WI38 (cell line): ENCODE results near the gene DCTN2.

Source experiments
- H3K4me3 ChIP-seq: 2 replicates; pipeline ENCODE4 v1.5.1; 2011; ENCODE audit warnings: low read depth, mild to moderate bottlenecking, control low read depth, low read length
- TF ChIP-seq, protein P1 (sequence below): IDR thresholded peaks from 2 replicates; pipeline ENCODE4 v1.5.1; 2012; ENCODE audit warnings: low read depth, mild to moderate bottlenecking, control low read depth, low read length

The DCTN2 gene

DNA sequence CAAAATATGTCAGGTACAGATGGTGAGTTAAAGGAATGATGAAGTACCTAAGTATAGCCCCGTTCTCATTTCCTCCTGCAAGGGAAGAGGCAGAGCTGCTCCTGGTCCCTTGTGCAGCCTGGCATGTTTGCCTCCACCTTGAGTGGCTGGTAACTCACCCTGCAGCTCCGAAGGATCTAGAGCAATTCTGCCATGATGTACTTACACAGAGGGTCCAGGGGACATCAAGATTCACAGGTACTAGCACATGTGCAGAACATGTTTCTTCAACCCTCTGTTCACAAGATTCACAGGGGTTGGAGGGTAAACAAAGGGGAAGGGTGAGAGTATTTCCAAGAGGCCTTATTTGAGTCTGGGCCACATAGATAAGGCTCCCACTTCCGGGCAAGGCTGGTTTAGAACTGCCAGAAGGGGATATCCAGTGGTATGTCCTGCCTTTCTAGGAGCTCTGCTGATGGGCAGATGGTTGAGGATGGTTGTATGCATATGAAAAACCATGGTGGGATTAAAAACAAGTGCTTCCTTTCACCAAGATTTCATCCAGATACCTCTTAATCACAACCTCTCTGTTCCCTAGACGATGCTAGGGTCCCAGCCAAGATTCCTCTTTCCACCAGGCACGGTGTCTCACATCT is 7.7 kb downstream of the DCTN2 start:
- TF ChIP-seq, protein P1, sequence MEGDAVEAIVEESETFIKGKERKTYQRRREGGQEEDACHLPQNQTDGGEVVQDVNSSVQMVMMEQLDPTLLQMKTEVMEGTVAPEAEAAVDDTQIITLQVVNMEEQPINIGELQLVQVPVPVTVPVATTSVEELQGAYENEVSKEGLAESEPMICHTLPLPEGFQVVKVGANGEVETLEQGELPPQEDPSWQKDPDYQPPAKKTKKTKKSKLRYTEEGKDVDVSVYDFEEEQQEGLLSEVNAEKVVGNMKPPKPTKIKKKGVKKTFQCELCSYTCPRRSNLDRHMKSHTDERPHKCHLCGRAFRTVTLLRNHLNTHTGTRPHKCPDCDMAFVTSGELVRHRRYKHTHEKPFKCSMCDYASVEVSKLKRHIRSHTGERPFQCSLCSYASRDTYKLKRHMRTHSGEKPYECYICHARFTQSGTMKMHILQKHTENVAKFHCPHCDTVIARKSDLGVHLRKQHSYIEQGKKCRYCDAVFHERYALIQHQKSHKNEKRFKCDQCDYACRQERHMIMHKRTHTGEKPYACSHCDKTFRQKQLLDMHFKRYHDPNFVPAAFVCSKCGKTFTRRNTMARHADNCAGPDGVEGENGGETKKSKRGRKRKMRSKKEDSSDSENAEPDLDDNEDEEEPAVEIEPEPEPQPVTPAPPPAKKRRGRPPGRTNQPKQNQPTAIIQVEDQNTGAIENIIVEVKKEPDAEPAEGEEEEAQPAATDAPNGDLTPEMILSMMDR: no peak
- no peak overlapping the region for H3K4me3 ChIP-seq

DNA sequence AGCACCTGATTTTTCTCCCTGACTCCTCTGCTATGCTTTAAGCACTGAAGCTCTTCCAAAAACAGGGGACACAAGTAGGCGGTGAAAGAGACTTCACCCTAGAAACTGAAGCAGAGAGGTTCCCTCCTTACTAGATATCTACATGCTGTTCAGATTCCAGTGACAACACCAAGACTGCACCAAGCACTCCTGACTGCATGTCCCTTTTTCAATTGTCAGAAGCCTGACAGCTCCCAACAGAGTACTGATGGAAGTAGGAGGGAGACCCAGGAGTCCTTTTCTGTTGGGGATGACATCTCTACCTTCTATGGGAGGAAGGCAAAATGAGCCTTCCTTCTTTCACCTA is 10.4 kb downstream of the DCTN2 start:
- no peak overlapping the region for H3K4me3 ChIP-seq
- TF ChIP-seq, protein P1: no peak

DNA sequence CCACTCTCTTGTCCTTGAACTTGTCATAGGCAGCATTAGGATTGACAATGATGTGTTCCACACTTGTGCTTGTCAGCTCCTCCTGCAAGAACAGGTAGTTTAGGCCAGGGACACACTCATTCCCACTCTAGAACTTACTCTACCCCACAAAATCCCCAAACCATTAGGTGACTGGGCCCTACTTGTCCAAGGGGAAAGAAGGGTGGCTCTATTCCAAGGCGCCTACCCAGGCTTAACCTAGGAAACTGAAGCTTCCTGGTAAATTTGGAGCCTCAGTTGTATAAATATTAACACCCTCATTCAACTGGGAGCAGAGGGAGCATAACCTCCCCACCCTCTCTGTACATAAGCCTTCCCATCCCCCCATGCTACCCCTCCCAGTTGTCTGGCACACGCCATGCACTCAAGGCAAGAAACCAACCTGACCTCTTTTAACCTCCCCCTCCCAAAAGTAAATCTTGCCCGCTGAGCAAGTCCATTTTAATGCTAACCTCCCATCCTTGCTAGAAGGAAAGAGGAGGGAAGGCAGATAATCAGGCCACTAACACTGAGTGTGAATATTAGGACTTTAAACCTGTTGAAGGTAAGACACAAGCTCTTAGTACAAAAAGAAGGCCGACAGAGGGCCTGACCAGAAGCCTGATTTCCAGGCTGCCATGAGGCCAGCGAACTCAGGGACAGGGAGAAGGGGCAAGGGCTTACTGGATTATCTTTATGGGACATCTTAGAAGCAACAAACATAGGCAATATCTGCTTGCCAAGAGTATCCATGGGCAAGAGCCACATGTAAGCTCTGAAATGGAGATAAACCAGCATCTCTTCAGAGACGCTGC is 11.0 kb downstream of the DCTN2 start:
- no peak overlapping the region for H3K4me3 ChIP-seq
- TF ChIP-seq, protein P1: no peak

DNA sequence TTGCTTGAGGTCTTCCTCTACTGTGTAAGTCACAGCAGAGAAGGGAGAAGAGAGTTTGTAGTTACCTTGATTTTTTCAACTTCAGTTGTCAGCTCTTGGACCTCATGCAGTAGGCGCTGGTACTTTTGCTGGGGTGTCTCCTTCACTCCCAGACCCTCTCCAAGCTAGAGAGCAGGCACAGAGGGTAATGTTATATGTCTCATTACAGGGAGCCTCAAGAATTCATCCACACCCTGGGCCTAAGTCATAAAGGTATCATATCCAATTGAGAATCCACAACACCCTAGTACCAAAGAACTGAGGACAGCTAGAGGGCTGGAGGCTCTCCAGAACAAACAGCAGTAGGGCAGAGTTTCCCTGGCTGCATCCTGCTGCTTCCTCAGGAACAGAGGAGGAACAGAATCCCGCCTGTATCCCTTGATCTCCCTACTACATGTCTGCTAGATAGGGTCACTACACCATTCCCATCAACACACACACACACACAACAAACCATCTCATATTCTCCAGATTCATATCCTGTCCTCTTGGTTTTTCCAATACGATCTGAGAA is 11.9 kb downstream of the DCTN2 start:
- no peak overlapping the region for H3K4me3 ChIP-seq
- TF ChIP-seq, protein P1: no peak

DNA sequence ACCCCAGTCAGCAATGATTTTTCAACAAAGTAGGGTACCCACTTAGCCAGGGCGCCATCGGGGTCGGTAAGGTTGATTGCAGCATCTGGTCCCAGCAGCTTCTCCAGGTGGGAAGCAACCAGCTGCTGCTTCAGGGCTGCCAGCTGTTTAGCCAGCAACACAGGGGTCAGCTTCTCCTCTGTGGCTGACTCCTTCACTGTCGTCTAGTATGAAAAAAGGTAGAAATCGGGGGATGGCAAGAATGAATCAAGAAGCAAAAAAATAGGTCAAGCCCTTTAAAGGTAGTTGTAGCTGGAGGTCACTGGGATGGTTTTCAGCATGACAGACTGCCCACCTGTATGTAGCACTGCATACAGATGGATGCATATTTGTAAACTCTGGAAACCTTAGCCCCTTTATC is 12.7 kb downstream of the DCTN2 start:
- TF ChIP-seq, protein P1: no peak
- no peak overlapping the region for H3K4me3 ChIP-seq

DNA sequence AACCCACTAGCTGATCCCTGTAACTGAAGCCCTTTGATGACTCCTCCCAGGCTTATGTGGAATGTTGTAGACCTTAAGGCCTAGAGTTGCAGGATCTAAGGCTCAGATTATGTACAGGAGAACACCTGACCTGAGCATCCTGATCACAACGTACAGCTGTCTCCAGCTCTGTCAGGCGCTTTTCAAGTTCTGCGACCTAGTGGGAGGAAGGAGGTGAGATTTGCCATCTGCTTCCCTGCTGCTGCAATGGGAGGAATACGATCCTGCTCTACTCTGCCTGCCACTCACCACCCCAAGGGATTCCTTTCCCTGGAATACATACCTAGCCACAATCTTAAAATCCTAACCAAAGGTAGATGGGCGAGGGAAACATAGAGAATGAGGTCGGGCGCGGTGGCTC is 13.9 kb downstream of the DCTN2 start:
- TF ChIP-seq, protein P1: no peak
- no peak overlapping the region for H3K4me3 ChIP-seq

DNA sequence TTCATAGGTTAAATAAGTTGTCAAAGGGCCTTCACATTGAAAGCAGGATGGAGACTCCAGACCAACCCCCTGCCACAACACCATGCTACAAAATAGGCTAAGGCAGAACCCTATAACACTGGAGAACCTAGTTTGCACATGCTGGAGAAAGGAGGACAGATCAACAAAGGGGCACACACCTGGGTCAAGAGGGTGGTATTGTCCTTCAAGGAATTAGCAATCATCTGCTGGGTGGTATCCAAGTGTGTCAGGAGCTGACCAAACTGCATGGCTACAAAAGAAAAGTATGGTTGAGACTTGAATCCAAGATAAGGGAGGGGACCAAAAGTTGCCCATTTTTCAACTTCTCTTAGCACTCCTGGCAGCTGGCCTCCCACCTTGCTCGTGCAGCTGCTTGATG is 15.2 kb downstream of the DCTN2 start:
- TF ChIP-seq, protein P1: no peak
- H3K4me3 ChIP-seq: no peak overlapping the region
